ENCODE results near the gene MCTP1. TPM values are rescaled to one million over a fixed set of nuclear protein-coding genes. Genes with fewer than 3 reads are reported as not detected.

Gene MCTP1
- polyA plus RNA-seq, 1 donor (not counting 4 experiments of a cell fraction or from before 2014, with no cell fraction given), result 4.9 TPM

DNA sequence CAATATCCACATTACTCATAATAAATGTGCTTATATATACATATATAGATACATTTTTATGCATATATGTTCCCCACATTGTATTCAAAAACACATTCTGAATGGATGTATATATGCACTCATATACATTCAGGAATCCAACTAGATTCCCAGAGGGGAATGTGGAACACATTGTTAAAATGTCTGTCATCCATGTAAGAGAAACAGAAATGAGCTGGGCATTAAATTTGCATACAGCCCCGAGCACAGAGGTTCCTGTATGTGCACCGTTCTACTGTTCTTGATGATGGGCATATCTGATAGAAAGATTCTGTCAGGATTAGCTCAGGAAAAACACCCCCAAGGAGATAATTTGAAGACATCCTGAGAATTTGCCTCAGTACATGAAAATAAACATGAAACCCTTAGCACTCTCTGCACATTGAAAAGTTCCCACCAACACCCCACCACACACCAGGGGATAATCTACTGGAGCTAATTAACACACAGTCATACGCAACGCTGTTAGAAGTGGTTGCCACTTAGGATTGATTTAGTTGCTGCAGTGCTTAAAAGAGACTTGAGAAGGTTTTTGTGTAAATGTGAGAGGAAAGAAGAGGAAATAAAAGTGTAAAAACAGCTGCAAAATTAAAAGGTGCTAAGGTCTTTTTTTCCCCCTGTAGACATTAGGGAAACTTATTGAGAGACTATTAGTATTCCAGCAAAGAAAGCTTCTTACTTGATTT is 443.1 kb downstream of the MCTP1 start:
- no peaks in the 10 kb centered on the region for H3K9me1 ChIP-seq (ENCODE audit: control insufficient read depth, extremely low read depth, insufficient read depth, low read length)
- no peak overlapping the region for H3K9ac ChIP-seq (ENCODE audit: control insufficient read depth, extremely low read depth, insufficient read depth, low read length)
- no peaks in the 10 kb centered on the region for H4K20me1 ChIP-seq (ENCODE audit: control insufficient read depth, extremely low read depth, insufficient read depth, low read length)
- no peak overlapping the region for H2AFZ ChIP-seq (ENCODE audit: control insufficient read depth, low read length)
- H3K36me3 ChIP-seq (ENCODE audit: control insufficient read depth in 2 of 2, extremely low read depth in 1 of 2, insufficient read depth in 2 of 2, low read length in 2 of 2), result no peaks in the 10 kb centered on the region
- TF ChIP-seq EZH2 (IDR thresholded peaks at IDR 0.05; ENCODE audit: low read length), result no peak
- H3K79me2 ChIP-seq (ENCODE audit: control insufficient read depth, insufficient read depth, low read length), result no peaks in the 10 kb centered on the region
- H3K27ac ChIP-seq (ENCODE audit: control insufficient read depth, insufficient read depth, low read length), result no peak overlapping the region
- H3K4me2 ChIP-seq (ENCODE audit: control insufficient read depth, extremely low read depth, insufficient read depth, low read depth, low read length), result no peak overlapping the region
- dilution Hi-C loops (cut with MboI; ENCODE audit: extremely low pct_ligation_motif_present, low sequenced_read_pairs), result no loop called here
- DNase-seq (ENCODE audit: low read depth, low spot score), result no peak
- no peaks in the 10 kb centered on the region for H3K27me3 ChIP-seq (ENCODE audit: control insufficient read depth, extremely low read depth, insufficient read depth, low read length)
- H3K4me3 ChIP-seq (ENCODE audit: control insufficient read depth in 2 of 3, extremely low read depth in 1 of 3, insufficient read depth in 2 of 3, low read depth in 1 of 3, low read length in 3 of 3), result no peak overlapping the region
- no peaks in the 10 kb centered on the region for H3K9me3 ChIP-seq (ENCODE audit: control insufficient read depth, low read depth, low read length)
- H3K4me1 ChIP-seq (ENCODE audit: control insufficient read depth, extremely low read depth, insufficient read depth, low read length), result no peaks in the 10 kb centered on the region
- no peak for FAIRE-seq

DNA sequence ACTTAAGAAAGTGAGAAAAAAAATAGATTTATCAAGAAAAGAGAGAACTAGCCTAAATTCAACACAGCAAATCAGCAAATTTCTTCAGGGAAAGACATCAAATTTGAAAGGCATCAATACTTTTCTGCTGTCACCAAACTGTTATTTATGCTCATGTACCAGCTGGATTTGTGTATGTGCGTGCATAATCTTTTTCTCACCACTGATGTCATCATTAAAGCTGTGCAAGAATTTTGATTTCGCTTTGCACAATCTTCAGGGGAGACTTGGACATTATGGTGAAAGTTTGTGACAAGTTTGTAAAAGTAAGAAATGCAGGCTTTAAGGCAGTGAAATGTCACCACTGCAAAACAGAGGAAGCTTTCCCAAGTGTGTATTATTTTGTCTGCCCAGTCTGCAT is 451.0 kb downstream of the MCTP1 start:
- Histone ChIP-seq H3K79me2 (ENCODE audit: control insufficient read depth, insufficient read depth, low read length) (no peaks in the 10 kb centered on the region), H3K9me1 (ENCODE audit: control insufficient read depth, extremely low read depth, insufficient read depth, low read length) (no peaks in the 10 kb centered on the region), H3K27ac (ENCODE audit: control insufficient read depth, insufficient read depth, low read length) (no peak overlapping the region), H3K4me2 (ENCODE audit: control insufficient read depth, extremely low read depth, insufficient read depth, low read depth, low read length) (no peak overlapping the region), H3K4me3 (ENCODE audit: control insufficient read depth in 2 of 3, extremely low read depth in 1 of 3, insufficient read depth in 2 of 3, low read depth in 1 of 3, low read length in 3 of 3) (no peak overlapping the region), H3K9ac (ENCODE audit: control insufficient read depth, extremely low read depth, insufficient read depth, low read length) (no peak overlapping the region), H2AFZ (ENCODE audit: control insufficient read depth, low read length) (no peak overlapping the region), H3K9me3 (ENCODE audit: control insufficient read depth, low read depth, low read length) (no peaks in the 10 kb centered on the region), H3K36me3 (ENCODE audit: control insufficient read depth in 2 of 2, extremely low read depth in 1 of 2, insufficient read depth in 2 of 2, low read length in 2 of 2) (no peaks in the 10 kb centered on the region), H3K4me1 (ENCODE audit: control insufficient read depth, extremely low read depth, insufficient read depth, low read length) (no peaks in the 10 kb centered on the region), H4K20me1 (ENCODE audit: control insufficient read depth, extremely low read depth, insufficient read depth, low read length) (no peaks in the 10 kb centered on the region), H3K27me3 (ENCODE audit: control insufficient read depth, extremely low read depth, insufficient read depth, low read length) (no peaks in the 10 kb centered on the region)
- TF ChIP-seq EZH2 (IDR thresholded peaks at IDR 0.05; ENCODE audit: low read length) (no peak), CTCF (optimal IDR thresholded peaks at IDR 0.05 in 1 of 3, IDR thresholded peaks at IDR 0.05 in 1 of 3, conservative IDR thresholded peaks at IDR 0.05 in 1 of 3; ENCODE audit: extremely low read depth in 1 of 3, insufficient read depth in 2 of 3, low read length in 3 of 3) (no peak)
- dilution Hi-C loops (cut with MboI; ENCODE audit: extremely low pct_ligation_motif_present, low sequenced_read_pairs), result no loop called here
- no peak for DNase-seq (ENCODE audit: low read depth, low spot score)
- FAIRE-seq, result no peak

GRCh38 chr5:94832685-94833084 is 452.2 kb downstream of the MCTP1 start:
- no peaks in the 10 kb centered on the region for H3K9me3 ChIP-seq (ENCODE audit: control insufficient read depth, low read depth, low read length)
- H3K4me3 ChIP-seq (ENCODE audit: control insufficient read depth in 2 of 3, extremely low read depth in 1 of 3, insufficient read depth in 2 of 3, low read depth in 1 of 3, low read length in 3 of 3), result no peak overlapping the region
- no peak for TF ChIP-seq CTCF (optimal IDR thresholded peaks at IDR 0.05 in 1 of 3, IDR thresholded peaks at IDR 0.05 in 1 of 3, conservative IDR thresholded peaks at IDR 0.05 in 1 of 3; ENCODE audit: extremely low read depth in 1 of 3, insufficient read depth in 2 of 3, low read length in 3 of 3)
- no peak for TF ChIP-seq EZH2 (IDR thresholded peaks at IDR 0.05; ENCODE audit: low read length)
- H2AFZ ChIP-seq (ENCODE audit: control insufficient read depth, low read length), result no peak overlapping the region
- dilution Hi-C loops (cut with MboI; ENCODE audit: extremely low pct_ligation_motif_present, low sequenced_read_pairs), result no loop called here
- no peaks in the 10 kb centered on the region for H4K20me1 ChIP-seq (ENCODE audit: control insufficient read depth, extremely low read depth, insufficient read depth, low read length)
- H3K79me2 ChIP-seq (ENCODE audit: control insufficient read depth, insufficient read depth, low read length), result no peaks in the 10 kb centered on the region
- H3K27ac ChIP-seq (ENCODE audit: control insufficient read depth, insufficient read depth, low read length), result no peak overlapping the region
- H3K9ac ChIP-seq (ENCODE audit: control insufficient read depth, extremely low read depth, insufficient read depth, low read length), result no peak overlapping the region
- no peak overlapping the region for H3K4me2 ChIP-seq (ENCODE audit: control insufficient read depth, extremely low read depth, insufficient read depth, low read depth, low read length)
- H3K36me3 ChIP-seq (ENCODE audit: control insufficient read depth in 2 of 2, extremely low read depth in 1 of 2, insufficient read depth in 2 of 2, low read length in 2 of 2), result no peaks in the 10 kb centered on the region
- DNase-seq (ENCODE audit: low read depth, low spot score) (no peak), FAIRE-seq (no peak)
- no peaks in the 10 kb centered on the region for H3K9me1 ChIP-seq (ENCODE audit: control insufficient read depth, extremely low read depth, insufficient read depth, low read length)
- no peaks in the 10 kb centered on the region for H3K4me1 ChIP-seq (ENCODE audit: control insufficient read depth, extremely low read depth, insufficient read depth, low read length)
- no peaks in the 10 kb centered on the region for H3K27me3 ChIP-seq (ENCODE audit: control insufficient read depth, extremely low read depth, insufficient read depth, low read length)
